Myocyte (in vitro differentiated cells): Measurements from ENCODE around the gene HECTD4. TPM values are rescaled to one million over a fixed set of nuclear protein-coding genes. Genes with fewer than 3 reads are reported as not detected.

ENCODE experiments used
- DNase-seq: peaks from one replicate; pipeline ENCODE4 v3.0.0-alpha.2; 2012; ENCODE audit warnings: low read depth
- total RNA-seq: library from RNA; depleted of rRNA; stranded (reverse); fragments of >200 nt; gene quantifications from 2 replicates; pipeline ENCODE4 v1.2.3, GENCODE V29; 2014

Gene HECTD4
- total RNA-seq, 1 donor from 2014 or later, result 26.0 TPM

GRCh38 chr12:112322882-112323547 is 59.2 kb downstream of the HECTD4 start:
- DNase-seq, result no peak

GRCh38 chr12:112322441-112322840 is 59.8 kb downstream of the HECTD4 start:
- no peak for DNase-seq

GRCh38 chr12:112321245-112321644 is 61.0 kb downstream of the HECTD4 start:
- no peak for DNase-seq

DNA sequence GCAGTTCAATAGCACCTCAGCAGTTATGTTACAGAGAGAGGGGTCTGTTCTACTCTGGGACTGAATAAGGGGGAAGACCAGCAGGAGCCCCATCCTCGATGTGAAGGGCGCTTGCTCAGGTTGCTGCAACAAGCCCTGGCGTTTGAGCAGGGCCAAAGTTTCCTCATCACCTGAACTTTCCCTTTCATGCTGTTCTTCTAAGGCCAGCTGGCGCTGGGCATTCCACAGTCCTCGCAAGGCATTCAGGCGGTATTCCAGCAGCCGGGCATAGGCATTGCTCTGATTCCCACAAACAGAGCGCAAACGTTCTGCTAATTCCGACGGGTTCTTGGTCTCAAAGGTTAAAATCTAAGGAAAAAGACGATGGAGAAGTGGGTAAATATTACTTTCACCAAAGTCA is 62.8 kb downstream of the HECTD4 start:
- no peak for DNase-seq

- DNase-seq, result no peak
These were observed 64.8 kb downstream of the HECTD4 start for GRCh38 chr12:112317481-112317880.

GRCh38 chr12:112314981-112315380 is 67.2 kb downstream of the HECTD4 start:
- DNase-seq, result no peak

DNA sequence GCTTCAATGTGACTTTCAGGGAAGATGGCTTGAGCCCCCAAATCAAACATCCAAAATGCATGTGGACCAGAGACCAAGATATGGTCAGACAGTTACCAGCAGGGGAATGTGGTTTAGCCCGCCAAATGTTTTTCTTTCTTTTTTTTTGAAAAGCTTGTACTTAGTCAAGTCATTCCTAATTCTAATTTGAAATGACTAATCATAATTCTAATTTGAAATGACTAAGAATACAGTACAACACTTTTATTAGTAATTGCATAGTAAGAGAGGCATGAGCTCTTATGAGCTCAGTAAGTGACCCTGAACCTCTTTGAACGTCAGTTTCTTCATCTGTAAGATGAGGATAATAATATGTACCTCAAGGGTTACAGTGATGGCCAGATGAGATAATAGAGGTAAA is 72.4 kb downstream of the HECTD4 start:
- no peak for DNase-seq

DNA sequence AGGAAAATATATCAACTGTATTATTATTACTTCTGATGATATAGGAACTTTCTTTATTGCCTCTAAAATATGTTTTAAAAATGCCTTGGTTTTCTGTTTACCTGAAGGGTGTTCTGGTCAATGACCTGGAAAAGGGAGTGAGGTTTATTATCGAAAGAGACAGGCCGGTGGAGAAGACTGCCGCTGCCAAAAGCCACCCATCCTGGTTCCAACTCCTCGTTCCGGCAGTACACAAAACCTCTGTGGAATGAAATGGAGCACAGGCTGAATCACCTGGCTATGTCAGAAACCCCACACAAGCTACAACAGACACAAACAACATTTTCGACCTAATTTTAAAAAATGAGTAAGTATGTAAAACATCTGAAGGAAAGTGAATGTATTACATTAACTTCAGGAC is 73.6 kb downstream of the HECTD4 start:
- no peak for DNase-seq

- DNase-seq, result no peak
These were observed 74.1 kb downstream of the HECTD4 start for GRCh38 chr12:112308161-112308560.

DNA sequence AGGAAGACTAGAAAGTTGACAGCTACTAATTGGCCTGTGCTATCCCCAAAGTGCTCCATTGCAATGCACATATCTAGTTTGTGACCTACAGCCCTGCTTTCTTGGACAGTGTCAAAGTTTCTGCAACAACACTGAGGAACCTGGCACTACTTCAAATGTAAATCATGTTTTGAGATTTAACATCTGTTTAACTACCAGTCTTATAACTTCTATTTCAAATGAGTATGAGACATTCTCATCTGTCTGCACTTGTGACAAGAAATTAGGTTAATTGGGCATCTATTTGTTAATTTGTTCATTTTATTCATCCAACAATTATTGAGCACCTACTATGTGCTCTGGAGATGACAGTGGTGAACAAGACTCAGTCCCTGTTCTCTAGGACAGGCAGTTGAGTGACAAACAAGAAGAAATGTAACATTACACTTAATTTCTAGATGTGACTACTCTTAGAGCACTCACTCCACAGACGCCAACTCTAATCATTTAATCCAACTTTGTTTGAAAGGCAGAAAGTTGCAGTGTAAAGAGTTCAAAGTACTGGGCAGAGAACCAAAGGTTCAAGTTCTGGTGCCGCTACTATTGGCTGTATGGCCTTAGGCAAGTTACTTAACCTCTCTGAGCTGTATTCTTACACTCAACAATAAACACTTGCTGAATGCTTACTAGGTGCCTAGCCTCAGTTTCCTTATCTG is 74.8 kb downstream of the HECTD4 start:
- no peak for DNase-seq

GRCh38 chr12:112305951-112306350 is 76.3 kb downstream of the HECTD4 start:
- no peak for DNase-seq

DNA sequence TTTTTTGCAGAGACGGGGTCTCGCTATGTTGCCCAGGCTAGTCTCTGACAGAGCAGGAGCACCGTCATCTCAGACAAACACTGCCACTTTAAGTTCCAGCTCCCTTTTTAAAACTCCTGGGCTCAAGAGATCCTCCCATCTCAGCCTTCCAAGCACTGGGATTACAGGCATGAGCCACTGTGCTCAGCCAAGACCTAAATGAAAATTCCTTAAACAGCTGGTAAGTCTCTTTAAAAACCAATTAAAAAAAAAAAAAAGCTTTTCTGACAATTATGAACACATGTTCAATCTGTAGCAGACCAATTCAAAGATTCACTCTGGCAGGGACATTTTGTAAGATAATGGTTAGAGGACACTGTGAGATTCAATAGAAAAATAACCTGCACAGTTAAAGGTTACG is 77.8 kb downstream of the HECTD4 start:
- peak; percentile 42 for DNase-seq

- DNase-seq, result no peak
These were observed 78.4 kb downstream of the HECTD4 start for GRCh38 chr12:112303799-112304198.

DNA sequence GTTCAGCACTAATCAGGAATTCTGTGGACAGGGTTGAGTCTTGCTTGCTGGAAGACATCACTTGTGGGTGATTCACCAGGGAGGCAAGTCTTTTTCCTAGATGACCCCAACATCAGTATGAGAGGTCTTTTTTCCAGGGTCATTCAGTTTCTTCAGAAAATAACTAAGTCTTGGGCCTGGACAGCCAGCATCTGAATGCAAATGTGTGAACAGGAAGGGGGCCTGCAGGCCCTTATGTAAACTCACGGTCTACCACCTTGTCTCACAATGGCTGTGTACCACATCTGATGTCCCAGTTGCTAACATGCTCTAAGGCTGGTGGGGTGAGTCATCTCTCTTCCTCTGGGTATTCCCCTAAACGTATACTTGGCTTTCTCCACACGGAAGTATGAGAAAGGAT is 79.2 kb downstream of the HECTD4 start:
- DNase-seq, result peak; percentile 20

DNA sequence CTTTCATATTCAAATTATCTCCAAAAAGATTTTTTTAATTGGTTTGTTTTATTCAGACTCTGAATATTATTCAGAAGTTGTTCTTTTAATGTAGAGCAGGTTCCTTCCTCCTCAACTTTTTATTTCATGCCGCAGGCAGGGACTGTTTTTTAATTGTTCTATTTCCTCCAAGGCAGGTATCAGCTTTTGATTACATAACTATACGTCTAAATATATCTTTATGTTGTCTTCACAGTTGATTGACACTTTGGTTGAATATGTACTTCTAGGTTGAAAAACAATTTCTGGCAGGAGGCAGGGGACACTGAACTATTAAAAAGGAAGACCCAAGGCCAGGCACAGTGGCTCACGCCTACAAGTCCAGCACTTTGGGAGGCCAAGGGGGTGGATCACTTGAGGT is 82.5 kb downstream of the HECTD4 start:
- DNase-seq, result no peak

DNA sequence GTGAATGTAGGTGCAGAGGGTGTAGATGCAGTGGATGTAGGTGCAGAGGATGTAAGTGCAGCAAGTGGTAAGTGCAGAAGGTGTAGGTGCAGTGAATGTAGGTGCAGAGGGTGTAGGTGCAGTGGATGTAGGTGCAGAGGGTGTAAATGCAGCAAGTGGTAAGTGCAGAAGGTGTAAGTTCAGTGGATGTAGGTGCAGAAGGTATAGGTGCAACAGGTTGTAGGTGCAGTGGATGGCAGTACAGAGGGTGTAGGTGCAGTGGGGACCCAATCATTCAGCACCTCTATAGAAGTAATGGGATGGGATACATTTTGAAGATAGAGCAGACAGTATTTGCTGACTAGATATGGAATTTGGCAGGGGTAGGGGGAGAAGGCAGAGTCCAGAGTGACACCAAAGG is 85.0 kb downstream of the HECTD4 start:
- no peak for DNase-seq

GRCh38 chr12:112296183-112296582 is 86.0 kb downstream of the HECTD4 start:
- no peak for DNase-seq

DNA sequence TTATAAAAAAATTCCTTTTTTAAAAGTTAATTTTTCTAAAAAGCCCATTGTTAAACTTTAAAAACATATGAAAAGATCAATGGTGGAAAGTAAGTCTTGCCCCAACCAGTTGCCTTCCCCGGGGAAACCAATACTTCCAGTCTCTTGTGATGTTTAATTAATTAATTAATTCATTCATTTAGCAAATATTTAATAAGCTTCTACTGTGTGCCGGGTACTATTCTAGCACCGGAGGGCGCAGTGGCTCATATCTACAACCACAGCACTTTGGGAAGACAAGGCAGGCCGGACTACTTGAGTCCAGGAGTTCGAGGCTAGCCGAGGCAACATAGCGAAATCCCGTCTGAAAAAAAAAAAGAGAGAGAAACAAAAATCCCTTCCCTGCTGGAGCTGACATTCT is 87.4 kb downstream of the HECTD4 start:
- peak; percentile 33 for DNase-seq

DNA sequence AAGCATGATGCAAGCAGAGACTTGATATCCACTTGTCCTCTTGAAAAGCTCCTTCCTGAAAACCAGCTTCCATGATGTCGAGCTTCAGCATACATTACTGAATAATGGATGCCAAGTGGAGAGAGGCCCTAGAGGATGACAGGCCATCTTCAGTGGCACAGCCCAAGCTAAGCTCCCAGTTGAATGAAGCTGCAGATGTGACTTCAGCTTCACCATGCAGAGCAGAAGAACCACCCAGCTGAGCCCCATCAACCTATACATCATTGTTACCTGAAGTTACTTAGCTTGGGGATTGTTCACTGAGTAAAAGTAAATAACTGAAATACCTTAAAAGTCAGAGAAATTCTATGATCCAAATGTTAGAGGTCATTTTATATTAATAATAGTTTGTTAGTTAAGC is 93.6 kb downstream of the HECTD4 start:
- DNase-seq, result no peak

DNA sequence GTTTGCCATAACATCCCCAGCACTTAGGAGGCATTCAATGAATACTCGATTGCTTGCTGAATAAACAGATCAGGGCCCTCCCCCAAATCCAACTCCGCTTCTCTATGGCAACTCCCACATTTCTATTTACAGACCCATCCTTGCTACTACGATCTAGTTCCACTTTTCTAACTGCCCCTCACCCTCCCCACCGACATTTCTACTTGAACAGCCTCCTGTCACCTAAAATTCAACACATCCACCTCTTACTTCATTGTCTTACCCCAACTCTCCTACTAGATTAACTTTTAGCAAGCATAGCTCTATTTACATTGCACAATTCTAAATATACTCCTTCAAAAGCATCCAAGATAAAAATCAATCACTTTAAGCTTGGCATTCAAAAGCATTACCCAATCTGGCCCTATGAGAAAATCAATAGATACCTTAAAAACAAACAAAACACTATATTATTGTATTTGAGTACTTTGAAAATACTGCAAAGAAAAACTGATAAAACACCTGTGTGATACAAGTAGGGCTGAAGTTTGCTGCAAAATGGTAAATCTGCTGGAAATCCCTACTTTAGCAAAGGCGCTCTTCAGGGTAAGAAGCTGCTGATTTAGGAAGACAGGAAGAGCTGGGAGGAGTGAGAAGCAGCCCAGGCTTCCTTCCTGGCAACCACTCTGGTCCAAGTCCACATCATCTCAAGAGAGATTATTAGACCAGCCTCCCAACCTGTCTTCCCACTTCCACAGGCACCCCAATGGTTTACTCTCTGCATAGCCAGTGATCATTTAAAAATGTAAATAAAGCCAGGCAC is 96.4 kb downstream of the HECTD4 start:
- no peak for DNase-seq

GRCh38 chr12:112283546-112283945 is 98.7 kb downstream of the HECTD4 start:
- DNase-seq, result peak; percentile 74

DNA sequence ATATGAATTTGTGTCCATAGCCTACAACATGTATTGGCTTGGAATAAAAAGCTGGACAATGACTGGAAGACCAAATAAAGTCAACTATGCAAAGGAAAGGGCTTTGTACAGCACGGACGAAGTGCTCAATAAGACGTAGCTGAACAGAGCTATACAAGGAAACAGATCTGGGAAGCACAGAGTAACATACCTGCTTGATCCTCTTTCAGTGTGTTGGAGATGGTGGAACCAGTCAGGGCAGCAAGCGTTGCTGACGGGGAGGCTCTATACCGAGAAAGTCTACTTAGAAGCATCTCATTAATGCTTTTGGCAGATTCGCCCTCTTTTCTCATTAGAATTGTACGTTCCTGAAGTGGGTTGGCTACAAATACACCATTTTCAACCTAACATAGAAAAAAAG is 99.3 kb downstream of the HECTD4 start:
- no peak for DNase-seq
